Neural cell (in vitro differentiated cells): ENCODE data around the gene SAP30L.

Experiments
- EP300 ChIP-seq: fragments of 450-650 bp; conservative IDR thresholded peaks from 2 replicates; pipeline ENCODE4 v1.6.1; 2014; ENCODE audit warnings: antibody characterized with exemption, mild to moderate bottlenecking, moderate library complexity; ENCODE audit not compliant: poor library complexity, severe bottlenecking
- EZH2 ChIP-seq: fragments of 200-600, 300-800 bp; shearing (Covaris generic), sonication (generic); IDR thresholded peaks from 2 replicates; pipeline ENCODE4 v1.6.1; 2014; ENCODE audit warnings: antibody characterized with exemption, low read length, borderline replicate concordance, mild to moderate bottlenecking; ENCODE audit not compliant: insufficient read depth, poor library complexity, severe bottlenecking
- MXI1 ChIP-seq: fragments of 450-650 bp; conservative IDR thresholded peaks from 2 replicates; pipeline ENCODE4 v1.6.1; 2014; ENCODE audit warnings: antibody characterized with exemption, mild to moderate bottlenecking; ENCODE audit not compliant: poor library complexity, severe bottlenecking
- POLR2AphosphoS5 ChIP-seq: IDR thresholded peaks from 2 replicates; pipeline ENCODE4 v1.6.1; 2012
- RAD21 ChIP-seq: fragments of 450-650 bp; conservative IDR thresholded peaks from 2 replicates; pipeline ENCODE4 v1.6.1; 2014; ENCODE audit warnings: antibody characterized with exemption, mild to moderate bottlenecking, moderate library complexity
- TAF1 ChIP-seq: IDR thresholded peaks from 2 replicates; pipeline ENCODE4 v1.6.1; 2012; ENCODE audit warnings: low read depth
- TF ChIP-seq, protein P1 (sequence below): fragments of 450-650 bp; IDR thresholded peaks from 2 replicates; pipeline ENCODE4 v1.5.1; 2014; ENCODE audit warnings: antibody characterized with exemption, mild to moderate bottlenecking, moderate library complexity; ENCODE audit not compliant: poor library complexity, severe bottlenecking
- TF ChIP-seq, protein P2 (sequence below): IDR thresholded peaks from 2 replicates; pipeline ENCODE4 v1.6.1; 2012; ENCODE audit warnings: borderline replicate concordance

DNA sequence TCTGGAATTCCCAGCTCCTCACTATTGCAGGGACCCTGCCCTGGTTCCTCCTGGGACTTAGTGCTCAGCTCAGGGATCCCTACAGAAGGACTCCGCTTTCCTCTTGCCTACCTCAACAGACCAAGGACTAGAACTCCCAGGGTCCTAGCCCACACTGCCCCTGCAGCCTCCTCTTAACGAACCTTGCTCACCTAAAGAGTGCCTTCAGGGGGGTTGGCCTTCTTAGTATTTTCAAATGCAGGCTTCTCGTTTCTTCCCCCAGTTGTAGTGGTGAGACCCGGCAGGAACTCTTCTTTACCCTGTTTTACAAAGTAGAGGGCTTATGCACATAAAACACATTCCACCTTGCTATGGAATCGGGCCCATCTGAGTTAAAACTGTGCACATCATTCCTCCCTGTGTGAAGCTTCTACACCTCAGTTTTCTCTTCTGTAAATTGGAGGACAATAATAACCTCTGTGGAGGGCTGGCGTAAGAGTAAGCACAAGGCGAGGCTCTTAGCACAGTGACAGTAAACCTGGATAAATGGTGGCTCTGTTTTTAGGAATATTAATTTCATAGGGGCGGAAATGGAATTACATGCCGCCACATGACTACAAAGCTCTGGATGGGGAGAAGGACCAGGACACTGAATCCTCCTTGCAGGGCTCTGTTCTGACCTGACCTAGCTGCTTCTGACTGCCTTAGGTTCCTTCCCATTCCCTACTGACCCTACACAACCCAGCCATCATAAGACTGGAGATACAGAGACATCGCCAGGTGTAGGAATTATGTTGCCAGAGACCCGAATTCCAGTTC is 36.0 kb downstream of the SAP30L start:
- TF ChIP-seq RAD21 (no peak), EZH2 (no peak), TAF1 (no peak), MXI1 (no peak), POLR2AphosphoS5 (no peak), EP300 (no peak)
- TF ChIP-seq, protein P1, sequence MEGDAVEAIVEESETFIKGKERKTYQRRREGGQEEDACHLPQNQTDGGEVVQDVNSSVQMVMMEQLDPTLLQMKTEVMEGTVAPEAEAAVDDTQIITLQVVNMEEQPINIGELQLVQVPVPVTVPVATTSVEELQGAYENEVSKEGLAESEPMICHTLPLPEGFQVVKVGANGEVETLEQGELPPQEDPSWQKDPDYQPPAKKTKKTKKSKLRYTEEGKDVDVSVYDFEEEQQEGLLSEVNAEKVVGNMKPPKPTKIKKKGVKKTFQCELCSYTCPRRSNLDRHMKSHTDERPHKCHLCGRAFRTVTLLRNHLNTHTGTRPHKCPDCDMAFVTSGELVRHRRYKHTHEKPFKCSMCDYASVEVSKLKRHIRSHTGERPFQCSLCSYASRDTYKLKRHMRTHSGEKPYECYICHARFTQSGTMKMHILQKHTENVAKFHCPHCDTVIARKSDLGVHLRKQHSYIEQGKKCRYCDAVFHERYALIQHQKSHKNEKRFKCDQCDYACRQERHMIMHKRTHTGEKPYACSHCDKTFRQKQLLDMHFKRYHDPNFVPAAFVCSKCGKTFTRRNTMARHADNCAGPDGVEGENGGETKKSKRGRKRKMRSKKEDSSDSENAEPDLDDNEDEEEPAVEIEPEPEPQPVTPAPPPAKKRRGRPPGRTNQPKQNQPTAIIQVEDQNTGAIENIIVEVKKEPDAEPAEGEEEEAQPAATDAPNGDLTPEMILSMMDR, result no peak
- TF ChIP-seq, protein P2, sequence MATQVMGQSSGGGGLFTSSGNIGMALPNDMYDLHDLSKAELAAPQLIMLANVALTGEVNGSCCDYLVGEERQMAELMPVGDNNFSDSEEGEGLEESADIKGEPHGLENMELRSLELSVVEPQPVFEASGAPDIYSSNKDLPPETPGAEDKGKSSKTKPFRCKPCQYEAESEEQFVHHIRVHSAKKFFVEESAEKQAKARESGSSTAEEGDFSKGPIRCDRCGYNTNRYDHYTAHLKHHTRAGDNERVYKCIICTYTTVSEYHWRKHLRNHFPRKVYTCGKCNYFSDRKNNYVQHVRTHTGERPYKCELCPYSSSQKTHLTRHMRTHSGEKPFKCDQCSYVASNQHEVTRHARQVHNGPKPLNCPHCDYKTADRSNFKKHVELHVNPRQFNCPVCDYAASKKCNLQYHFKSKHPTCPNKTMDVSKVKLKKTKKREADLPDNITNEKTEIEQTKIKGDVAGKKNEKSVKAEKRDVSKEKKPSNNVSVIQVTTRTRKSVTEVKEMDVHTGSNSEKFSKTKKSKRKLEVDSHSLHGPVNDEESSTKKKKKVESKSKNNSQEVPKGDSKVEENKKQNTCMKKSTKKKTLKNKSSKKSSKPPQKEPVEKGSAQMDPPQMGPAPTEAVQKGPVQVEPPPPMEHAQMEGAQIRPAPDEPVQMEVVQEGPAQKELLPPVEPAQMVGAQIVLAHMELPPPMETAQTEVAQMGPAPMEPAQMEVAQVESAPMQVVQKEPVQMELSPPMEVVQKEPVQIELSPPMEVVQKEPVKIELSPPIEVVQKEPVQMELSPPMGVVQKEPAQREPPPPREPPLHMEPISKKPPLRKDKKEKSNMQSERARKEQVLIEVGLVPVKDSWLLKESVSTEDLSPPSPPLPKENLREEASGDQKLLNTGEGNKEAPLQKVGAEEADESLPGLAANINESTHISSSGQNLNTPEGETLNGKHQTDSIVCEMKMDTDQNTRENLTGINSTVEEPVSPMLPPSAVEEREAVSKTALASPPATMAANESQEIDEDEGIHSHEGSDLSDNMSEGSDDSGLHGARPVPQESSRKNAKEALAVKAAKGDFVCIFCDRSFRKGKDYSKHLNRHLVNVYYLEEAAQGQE, result no peak
